Stimulated activated CD4-positive, alpha-beta T cell treated with anti-CD3 and anti-CD28 coated beads, Interleukin-2, amount 100 ng/mL, for 4 hours (primary cell): ENCODE data around the gene LSAMP.

ENCODE experiments used
- DNase-seq: peaks from one replicate; pipeline ENCODE4 v3.0.0-alpha.2; 2020; ENCODE audit warnings: low read depth

The LSAMP gene

GRCh38 chr3:116164039-116164438 is 281.2 kb downstream of the LSAMP start:
- DNase-seq = no peak

DNA sequence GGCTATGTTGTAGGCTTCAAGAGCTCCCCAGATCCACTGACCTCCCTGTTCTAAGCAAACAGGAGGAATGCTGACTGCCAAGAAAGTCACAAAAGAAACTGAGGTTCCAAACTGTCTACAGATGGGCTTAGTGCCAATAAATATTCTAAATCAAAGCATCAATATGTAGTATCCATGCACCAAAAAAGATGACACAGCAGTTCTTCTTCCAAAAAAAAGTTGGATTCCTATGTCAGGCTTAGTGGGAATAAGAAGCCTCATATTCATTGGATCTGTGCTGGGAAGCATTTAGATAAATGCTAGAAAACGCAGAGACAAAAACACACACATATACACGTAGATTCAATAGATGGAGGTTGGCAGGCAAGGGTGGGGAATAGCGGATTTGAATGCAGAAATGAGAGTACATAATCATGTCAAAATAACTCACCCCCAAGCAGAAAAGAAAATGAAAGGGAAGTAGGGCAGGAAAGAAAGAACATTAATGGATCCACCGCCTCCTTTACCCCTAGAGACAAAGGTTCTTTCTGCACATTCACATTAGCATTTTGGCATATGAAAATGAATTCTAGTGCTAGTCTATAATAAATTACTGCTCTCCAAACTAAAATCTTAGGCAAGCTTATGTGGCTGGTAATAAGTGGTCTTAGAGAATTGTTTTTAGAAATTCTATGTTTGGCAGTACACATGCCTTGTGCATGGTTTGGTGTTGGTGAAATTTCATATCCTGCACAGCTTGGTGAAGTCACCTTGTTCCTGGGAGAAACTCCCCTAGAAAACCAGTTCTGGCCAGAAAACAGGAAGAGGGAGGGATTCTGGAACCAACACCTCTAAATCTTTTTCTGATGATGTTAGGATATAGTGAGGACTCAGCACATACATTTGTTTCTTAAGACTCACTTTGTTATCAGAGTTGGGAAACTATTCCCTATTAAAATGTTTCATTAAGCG is 283.4 kb downstream of the LSAMP start:
- DNase-seq = no peak

DNA sequence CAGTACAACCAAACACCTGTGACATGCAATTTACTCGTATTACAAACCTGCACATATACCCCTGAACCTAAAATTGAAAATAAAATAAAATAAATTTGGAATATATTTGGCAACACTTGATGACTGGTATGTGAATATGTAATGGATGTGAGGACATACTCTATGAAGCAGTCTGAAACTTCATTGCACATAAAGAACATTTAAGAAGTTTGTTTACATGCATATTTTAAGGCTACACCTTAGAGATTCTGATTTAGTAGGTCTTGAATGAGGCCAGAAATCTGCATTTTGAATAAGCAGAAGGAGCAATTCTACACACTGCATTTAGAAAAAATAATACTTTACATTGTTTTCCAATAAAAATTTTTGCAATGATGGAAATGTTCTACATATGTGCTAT is 284.7 kb downstream of the LSAMP start:
- DNase-seq = no peak

GRCh38 chr3:116155841-116156240 is 289.4 kb downstream of the LSAMP start:
- no peak for DNase-seq

GRCh38 chr3:116154389-116154788 is 290.9 kb downstream of the LSAMP start:
- no peak for DNase-seq

GRCh38 chr3:116153174-116153573 is 292.1 kb downstream of the LSAMP start:
- no peak for DNase-seq

DNA sequence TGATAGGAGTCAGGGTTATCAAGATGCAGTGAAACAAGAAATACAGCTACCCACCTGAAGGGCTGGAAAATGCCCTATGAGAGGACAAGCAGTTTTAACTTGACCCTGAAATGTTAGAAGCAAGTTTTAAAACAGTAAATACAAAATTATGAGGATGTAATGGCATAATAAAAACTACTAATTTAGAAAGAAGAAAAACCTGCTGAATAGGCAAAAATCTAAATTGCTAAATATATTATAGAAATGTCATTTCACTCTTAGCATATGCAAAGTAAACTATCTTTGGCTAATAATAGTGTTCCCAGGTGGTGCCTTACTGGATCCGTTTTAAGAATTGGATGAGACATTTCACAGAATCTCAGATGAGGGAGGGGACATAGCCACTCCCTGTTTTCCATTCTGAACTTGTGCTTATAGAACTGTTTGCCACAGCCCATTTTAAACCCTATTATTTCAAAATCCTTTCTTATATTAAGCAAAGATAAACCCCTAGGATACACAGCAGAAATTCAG is 294.6 kb downstream of the LSAMP start:
- no peak for DNase-seq

DNA sequence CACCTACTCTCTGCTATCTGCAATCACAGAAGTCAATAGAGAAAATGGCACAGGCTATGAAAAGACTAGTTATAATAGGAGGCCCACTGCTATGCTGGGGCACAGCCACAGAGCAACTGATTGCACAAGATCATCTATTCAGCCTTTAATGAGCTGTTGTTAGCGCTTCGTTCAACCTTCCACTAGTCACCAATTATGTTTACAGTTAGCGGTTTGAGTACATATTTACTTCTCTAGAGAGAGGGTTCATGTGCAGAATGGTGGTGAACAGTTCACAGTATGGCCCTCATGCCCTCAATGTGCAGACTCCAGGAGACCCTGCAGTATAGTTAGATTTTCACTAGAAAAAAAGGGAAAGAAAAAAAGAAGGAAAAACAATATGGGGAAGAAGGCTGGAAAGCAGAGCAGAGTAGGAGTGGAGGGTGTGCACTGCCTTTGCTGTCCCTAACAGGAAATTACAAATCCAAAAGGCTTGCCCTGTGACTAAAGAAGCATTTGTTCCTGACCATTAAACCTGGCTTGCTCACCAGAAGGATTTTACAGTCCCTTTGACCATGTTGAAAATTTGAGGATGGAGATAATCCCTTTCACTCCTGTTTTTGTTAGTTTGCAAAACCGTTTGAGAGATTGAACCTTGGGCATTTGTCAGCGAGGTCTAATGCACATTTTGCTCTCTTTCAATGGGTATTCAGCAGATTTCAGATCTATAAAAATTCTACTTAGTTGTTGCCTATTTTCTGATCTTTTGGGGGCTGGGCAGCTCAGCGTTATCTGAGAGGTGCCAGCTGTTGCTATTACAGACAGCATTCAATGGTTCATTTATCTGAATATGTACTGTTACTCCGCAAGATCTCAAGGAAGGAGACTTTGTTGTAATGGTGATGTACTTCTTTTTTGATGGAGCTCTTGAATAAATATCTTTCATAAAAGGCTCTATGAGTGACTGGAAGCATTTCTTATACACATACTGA is 296.1 kb downstream of the LSAMP start:
- no peak for DNase-seq

DNA sequence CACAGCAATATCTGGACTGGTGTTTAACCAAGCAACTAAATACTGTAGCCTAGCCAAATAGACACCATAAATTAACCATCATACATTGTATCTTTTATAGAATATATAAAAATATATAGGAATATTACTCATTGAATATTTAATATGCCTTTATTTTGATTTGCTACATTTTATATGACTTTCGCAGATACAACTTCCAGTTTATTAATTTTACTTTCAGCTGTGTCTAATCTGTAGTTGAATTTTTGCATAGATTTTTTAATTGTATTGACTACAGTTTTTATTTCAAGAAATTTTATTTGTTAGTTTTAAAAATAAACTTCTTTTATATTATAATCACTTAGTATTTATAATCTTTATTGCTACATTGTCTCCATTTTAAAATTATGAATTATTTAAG is 299.7 kb downstream of the LSAMP start:
- DNase-seq = no peak

DNA sequence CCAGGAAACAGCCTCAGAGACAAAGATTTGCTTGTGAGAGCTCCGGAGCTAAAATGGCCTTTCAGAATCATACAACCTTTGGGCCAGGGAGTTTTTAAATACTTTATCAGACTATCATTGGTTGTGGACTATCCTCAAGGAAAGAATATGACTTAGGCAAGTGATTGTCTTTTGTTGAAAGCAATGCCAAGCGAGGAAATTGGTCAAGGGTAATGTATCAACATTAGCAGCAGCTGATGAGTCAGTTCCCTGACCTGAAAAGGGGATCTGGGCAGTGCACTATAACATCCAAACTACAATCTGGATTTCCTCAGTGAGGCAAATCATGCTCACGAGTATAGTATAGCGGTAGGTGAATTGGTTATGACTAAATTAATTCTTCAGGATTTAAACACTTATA is 303.6 kb downstream of the LSAMP start:
- no peak for DNase-seq

DNA sequence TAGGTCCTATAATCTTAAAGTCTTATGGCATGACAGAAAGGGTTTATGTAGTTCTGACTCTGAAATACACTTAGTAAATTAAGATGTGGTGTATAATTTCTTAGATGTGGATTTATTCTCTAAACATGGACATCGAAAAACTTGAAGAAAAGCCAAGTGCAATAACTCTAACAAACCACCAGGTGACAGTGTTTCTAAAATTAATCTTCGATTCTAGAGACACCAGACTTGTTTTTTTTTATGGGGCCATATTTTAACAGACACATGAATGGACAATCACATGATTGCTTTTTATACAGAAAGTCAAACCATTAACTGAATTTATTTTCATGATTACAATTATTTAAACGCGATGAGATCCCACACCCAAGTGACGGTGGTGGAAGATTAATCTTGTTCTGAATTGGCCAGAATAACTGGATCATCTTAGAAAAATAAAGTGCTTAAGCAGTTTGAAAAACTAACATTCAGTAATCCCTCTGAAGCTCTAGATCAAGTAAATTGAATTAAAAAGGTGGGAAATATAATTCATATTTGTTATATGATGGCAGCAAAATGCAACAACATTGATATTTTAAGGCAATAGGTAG is 305.1 kb downstream of the LSAMP start:
- DNase-seq = no peak

DNA sequence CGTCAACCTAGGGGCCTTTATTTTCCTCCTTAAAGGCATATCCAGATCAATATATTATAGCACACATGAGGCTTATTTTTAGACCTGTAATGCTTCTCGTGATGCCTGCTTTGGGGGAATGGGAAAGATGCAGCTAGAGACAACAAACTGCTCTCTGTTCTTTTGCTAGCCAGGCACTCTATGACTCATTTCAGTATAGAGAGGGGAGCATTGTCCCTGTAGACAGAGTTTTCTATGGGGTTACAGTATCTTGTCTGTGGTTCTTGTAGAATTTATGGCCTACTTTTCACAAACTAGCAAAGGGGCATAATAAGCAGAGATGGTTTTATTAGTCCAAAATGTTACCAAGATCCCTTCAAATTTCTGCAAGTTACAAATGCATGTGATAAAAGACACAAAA is 305.6 kb downstream of the LSAMP start:
- DNase-seq = no peak

DNA sequence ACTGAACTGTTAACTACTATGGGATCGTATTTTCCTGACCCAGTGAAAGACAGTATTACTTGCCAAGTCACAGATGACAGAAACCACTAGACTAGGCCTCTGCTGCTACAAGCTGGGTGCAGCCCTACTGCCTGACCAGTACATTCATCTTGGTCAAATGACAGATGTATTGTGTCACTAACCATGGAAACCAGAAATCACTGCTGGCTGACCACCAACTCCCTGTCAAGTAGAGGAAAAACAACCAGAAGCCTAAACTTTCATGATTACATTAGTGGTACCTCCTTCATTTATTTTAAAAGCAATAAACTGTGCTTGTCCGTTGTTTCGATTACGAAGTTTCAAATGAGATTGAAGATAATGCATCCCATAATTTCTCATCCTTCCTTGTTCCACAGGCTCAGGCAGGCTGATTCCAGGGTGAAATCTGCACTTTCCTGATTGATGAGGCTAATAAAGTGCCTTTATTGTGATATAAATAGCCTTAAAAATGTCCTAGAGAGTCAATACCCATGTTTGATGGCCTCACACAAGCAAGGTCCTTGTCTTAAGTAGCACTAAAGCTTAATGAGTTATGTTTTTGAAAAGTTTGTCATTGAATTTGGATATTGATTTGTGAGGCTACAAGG is 309.7 kb downstream of the LSAMP start:
- DNase-seq = no peak

DNA sequence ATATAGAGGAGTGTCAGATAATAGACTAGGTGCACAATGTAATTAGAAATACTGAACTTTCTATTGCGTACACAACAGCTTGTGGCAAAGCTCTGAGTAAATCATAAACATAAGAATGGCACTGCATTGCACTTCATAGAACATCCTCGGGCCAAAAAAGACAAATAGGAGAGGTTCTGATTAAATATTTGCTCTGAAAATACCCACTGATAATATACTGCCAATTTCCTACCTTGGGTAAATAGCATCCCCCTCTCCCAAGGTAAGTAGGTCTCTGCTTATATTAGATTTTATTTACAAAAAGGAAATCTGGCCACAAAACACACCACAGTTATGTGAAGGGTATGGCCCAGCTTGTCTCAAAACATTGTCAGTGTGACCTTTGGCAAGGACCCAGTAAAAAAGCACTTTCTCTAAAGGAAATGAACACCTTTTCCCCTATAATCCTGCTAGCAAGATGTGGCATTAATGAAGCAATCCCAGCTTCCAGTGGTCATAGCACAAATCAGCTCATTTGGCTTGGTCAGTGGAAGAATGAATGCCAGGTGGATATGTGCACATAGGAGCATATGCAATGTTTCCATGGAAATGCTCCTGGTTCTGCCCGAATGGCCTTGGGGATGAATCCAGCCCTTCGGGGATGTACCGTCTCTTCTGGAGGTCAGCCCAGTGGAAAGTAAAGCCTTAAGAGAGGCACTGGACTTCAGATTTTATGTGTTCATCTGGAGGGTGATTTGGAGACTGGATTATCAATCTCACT is 315.9 kb downstream of the LSAMP start:
- DNase-seq = no peak

DNA sequence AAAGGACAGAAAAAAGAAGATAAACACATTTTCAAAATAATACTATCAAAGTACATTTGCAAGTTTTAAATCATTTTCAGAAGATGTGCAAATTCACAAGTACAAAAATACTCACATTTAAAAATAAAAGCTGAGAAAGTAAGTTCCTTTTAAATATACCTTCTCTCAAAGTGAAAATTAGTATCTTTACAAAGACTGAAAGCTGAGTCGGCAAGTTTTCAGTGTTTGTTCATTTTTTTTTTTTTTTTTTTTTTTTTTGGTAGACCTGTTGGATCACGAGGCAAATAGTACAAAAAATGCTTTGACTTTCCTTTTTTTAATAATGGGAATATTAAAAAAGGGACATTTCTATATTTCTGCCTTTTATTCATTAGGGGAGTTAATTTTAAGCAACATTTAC is 317.8 kb downstream of the LSAMP start:
- DNase-seq = no peak

GRCh38 chr3:116124166-116124565 is 321.1 kb downstream of the LSAMP start:
- DNase-seq = no peak

DNA sequence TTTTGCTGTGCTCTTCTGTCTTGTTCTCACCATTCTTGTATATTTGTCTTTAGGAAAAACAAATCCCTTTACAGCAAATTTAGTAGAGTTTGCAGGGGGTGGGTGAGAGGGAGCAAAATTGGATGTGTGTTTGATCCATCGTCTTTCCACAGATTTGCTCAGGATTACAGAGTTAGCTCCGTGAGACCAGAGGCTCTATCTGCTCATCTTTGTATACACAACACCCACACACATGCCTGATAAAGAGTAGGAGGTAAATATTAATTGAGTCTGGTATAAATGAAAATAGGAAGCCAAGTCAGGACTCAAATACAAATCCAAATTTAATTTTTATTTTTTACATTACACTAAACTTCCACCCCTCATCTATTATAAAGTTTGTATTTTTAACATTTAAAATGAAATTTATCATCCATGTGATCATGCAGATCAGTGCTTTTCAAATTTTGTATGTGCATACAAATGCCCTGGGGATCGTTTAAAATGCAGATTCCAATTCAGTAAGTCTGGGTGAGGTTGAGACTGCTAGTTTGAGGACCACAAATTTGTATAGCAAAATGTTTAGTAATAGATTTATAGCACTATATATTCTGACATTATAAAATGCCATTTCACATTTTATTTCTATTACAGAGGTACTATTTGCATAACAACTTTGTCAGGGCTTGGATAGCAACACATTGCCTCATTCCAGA is 326.7 kb downstream of the LSAMP start:
- no peak for DNase-seq

DNA sequence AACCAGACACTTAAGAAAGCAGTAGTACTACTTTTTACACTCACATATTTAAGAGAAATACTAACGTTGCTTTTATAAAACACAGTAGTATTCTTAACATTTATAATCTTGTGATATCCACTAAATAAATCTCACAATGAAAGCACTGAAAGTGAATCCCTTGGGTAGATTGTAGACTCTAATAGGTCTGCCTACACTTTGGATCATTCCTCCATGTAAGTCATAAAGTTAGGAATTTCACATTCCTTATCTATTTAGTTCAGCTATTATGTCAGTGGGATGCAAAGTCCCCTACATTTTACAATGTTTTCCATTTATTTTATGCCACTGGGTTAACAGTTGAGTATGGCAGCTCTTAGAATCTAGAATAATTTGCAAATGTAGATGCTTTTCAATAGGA is 330.7 kb downstream of the LSAMP start:
- DNase-seq = no peak

DNA sequence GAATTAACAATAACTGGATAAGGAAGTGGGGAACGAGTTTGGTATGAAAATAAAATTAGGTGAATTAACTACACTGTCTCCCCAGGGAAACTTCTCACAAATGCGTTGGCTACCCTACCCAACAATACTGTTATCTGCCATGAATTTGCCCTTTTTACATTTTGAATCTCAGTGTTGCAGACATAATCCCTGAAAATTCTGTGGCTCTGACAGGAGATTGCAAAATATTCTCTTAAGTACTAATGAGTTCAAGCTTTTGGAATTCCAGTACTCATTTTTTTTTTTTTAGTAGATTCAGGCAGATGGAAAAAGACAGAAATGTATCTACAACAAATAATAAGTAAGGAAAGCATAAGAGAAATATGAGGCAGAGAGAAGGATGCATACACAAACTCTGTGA is 332.6 kb downstream of the LSAMP start:
- DNase-seq = no peak

DNA sequence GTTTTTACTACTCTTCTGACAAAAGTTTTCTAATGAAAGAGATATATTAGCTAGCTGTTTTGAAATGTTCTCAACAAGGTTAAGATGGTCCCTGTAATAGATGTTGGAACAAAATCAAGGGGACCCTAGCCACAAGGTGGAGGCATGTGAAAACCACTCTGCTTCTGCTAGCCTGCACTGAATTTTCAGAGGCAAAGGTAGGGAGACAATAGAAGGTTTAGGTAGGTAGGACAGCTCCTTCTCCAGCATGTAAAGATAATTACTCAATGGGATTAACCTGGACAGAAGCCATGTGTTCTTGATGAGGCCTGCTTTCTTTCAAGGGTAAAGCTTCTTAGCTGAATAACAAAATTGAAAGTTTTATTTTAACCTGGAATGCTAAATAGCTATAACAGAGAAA is 333.5 kb downstream of the LSAMP start:
- no peak for DNase-seq
